ENCODE measurements around the gene HOXA5. TPM values are rescaled to one million over a fixed set of nuclear protein-coding genes. Genes with fewer than 3 reads are reported as not detected.

Gene HOXA5
- total and polyA plus RNA-seq, 2 of the 8 experiments (the other 6 are each of a cell fraction or from before 2014, with no cell fraction given): not detected

DNA sequence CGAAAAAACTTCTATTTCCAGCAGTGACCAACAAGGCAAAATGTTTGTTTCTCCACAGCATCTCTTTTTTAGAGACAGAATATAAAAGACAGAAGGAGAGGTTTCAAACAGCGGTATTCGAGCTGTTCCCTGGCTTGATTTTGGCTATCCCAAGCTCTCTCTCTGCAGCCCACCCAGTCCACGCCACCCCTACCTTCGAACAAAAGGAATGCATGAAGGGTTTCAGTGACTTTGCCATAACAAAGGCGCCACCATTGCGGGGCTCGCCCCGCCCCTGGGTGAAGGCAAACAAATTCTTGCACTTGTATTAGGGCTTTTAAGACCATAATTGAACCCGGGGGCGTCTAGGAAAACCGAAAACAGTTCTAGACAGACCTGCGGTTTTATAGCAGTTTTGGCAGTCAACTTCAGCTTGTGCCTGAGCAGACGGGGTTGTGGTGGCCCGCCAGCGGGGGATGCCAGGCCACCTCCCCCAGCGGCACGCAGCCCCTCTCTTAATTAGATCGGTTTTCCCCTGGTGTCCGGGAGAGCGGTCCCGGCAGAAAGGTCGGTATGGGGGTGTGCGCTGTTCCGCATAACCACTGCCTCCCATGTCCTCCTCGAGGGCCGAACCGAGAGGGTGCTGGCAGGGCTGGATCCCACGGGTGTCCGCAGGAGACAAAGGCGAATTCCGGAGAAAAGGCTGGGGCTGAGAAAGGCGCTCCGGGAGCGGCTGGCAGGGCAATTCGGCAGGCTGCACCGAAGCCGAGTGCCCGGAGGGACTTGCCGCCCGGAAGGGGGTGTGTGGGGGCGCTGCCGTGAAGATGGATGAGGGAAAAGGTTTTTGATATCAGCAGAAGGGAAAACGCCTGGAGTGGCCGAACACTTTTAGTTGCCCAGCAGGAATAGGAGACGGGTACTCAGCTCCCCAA is 44.2 kb upstream of the HOXA5 start:
- peak overlapping the region; percentile 29 to 41 for H3K4me2 ChIP-seq (ENCODE audit: insufficient read depth in 1 of 2, low read depth in 2 of 2, low read length in 2 of 2)
- no peak overlapping the region for H3K23ac ChIP-seq (ENCODE audit: insufficient read length)
- peak overlapping the region in 1 of 4 experiments; percentile 38; a peak in 1 of 8 replicates for H3K4me3 ChIP-seq (ENCODE audit: extremely low read depth in 1 of 4, insufficient read depth in 2 of 4, low read depth in 3 of 4, low read length in 4 of 4)
- H3K9ac ChIP-seq (replicated peaks in 1 of 4; ENCODE audit: extremely low read depth in 1 of 4, low read depth in 3 of 4, low read length in 3 of 4): no peak overlapping the region
- no peak overlapping the region for H3K27ac ChIP-seq (ENCODE audit: low read depth, low read length)
- H3K14ac ChIP-seq (ENCODE audit: insufficient read length): no peak overlapping the region
- peaks cover 33 to 58% of the 10 kb centered on the region in 2 experiments for H4K20me1 ChIP-seq (replicated peaks in 1 of 2; ENCODE audit: control insufficient read depth in 1 of 2, insufficient read depth in 2 of 2, low read length in 2 of 2)
- H3K18ac ChIP-seq (ENCODE audit: extremely low read depth, low read length): no peak overlapping the region
- no peak overlapping the region for H2AFZ ChIP-seq (ENCODE audit: low read length)
- no peak overlapping the region for H3K56ac ChIP-seq (replicated peaks; ENCODE audit: insufficient read length, low read depth, low read length)
- no peak overlapping the region for H4K91ac ChIP-seq (replicated peaks; ENCODE audit: insufficient read length, low read length)
- TF ChIP-seq ASH2L (IDR thresholded peaks at IDR 0.05; ENCODE audit: low read length) (peak; percentile 4), RNF2 (IDR thresholded peaks at IDR 0.05; ENCODE audit: borderline replicate concordance, low read depth, low read length, missing control alignments, poor library complexity, severe bottlenecking) (peak; percentile 91), SUZ12 (IDR thresholded peaks at IDR 0.05; ENCODE audit: low read length) (peak; percentile 92), POLR2A (IDR thresholded peaks at IDR 0.05; ENCODE audit: control extremely low read depth in 1 of 2, low read depth in 2 of 2, low read length in 2 of 2) (no peak), EZH2 (IDR thresholded peaks at IDR 0.05; ENCODE audit: low read depth, low read length, severe bottlenecking) (peak; percentile 94)
- TF ChIP-seq, protein P1, sequence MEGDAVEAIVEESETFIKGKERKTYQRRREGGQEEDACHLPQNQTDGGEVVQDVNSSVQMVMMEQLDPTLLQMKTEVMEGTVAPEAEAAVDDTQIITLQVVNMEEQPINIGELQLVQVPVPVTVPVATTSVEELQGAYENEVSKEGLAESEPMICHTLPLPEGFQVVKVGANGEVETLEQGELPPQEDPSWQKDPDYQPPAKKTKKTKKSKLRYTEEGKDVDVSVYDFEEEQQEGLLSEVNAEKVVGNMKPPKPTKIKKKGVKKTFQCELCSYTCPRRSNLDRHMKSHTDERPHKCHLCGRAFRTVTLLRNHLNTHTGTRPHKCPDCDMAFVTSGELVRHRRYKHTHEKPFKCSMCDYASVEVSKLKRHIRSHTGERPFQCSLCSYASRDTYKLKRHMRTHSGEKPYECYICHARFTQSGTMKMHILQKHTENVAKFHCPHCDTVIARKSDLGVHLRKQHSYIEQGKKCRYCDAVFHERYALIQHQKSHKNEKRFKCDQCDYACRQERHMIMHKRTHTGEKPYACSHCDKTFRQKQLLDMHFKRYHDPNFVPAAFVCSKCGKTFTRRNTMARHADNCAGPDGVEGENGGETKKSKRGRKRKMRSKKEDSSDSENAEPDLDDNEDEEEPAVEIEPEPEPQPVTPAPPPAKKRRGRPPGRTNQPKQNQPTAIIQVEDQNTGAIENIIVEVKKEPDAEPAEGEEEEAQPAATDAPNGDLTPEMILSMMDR (IDR thresholded peaks at IDR 0.05; ENCODE audit: control extremely low read depth in 1 of 3, insufficient read depth in 1 of 3, low read depth in 1 of 3, low read length in 3 of 3): no peak
- no peaks in the 10 kb centered on the region for H3K79me2 ChIP-seq (ENCODE audit: control insufficient read depth in 1 of 2, insufficient read depth in 2 of 2, low read length in 2 of 2)
- H2BK120ac ChIP-seq (replicated peaks; ENCODE audit: low read depth, low read length): no peak overlapping the region
- DNase-seq (ENCODE audit: low read depth in 1 of 2, low spot score in 2 of 2) (peak in 1 of 2 experiments; percentile 64), FAIRE-seq (no peak)
- H3K9me3 ChIP-seq (ENCODE audit: insufficient read depth in 2 of 2, low read depth in 1 of 2, low read length in 1 of 2): no peaks in the 10 kb centered on the region; a peak in 1 of 4 replicates
- peaks cover 0 to 27% (median 17%) of the 10 kb centered on the region in 4 experiments; a peak in 6 of 7 replicates for H3K4me1 ChIP-seq (replicated peaks in 1 of 4; ENCODE audit: control insufficient read depth in 3 of 4, insufficient read depth in 4 of 4, low read length in 3 of 4)
- H3K36me3 ChIP-seq (ENCODE audit: control insufficient read depth in 2 of 4, insufficient read depth in 4 of 4, low read length in 3 of 4): peaks cover 0 to 12% (median 0%) of the 10 kb centered on the region in 4 experiments; a peak in 1 of 8 replicates
- no peak overlapping the region for H2BK5ac ChIP-seq (ENCODE audit: low read depth, low read length)
- H4K8ac ChIP-seq (ENCODE audit: extremely low read depth, insufficient read depth, low read length): no peak overlapping the region
- POLR2A ChIA-PET (ENCODE audit: partially characterized antibody): interaction anchor here (0.5 to 0.9 kb wide), 2 partner anchors 11 to 287 kb away, joined by 3 read pairs; no protein-coding TSS in a partner anchor
- H2BK12ac ChIP-seq (ENCODE audit: low read depth, low read length): 0 out of 2 replicates have a peak overlapping the region, but pooled peaks have one; percentile 82
- peaks cover 98 to 100% (median 99%) of the 10 kb centered on the region in 4 experiments for H3K27me3 ChIP-seq (replicated peaks in 1 of 4; ENCODE audit: control insufficient read depth in 3 of 4, extremely low read depth in 1 of 4, insufficient read depth in 3 of 4, low read length in 3 of 4)
- H2AK5ac ChIP-seq (ENCODE audit: low read depth, low read length): no peak overlapping the region
- H3K4ac ChIP-seq (replicated peaks; ENCODE audit: insufficient read length, low read depth, low read length): no peak overlapping the region
- H3K79me1 ChIP-seq (ENCODE audit: low read depth, low read length): no peaks in the 10 kb centered on the region
- CTCF ChIA-PET (ENCODE audit: partially characterized antibody): interaction anchor here (0.8 to 9.1 kb wide), 12 partner anchors 8 to 55 kb away, joined by 3 to 64 read pairs (median 6); partner anchors contain the start of genes EVX1, HOXA5 and HOXA7
- WGBS, 2 experiments (ENCODE audit: extremely low coverage in 1 of 2, insufficient coverage in 1 of 2, insufficient read length in 1 of 2, insufficient replicate concordance in 2 of 2, low coverage in 1 of 2, low lambda C conversion rate in 2 of 2, missing lambda C conversion rate in 1 of 2): 3% methylated on average over 46 of the region's 46 CpGs; no CpG with 5 or more reads in 1 of the 2 experiments
- no peak overlapping the region for H2BK20ac ChIP-seq (ENCODE audit: low read length)
- no peaks in the 10 kb centered on the region for H3K23me2 ChIP-seq (ENCODE audit: low read depth, low read length)
- no peak overlapping the region for H2BK15ac ChIP-seq (ENCODE audit: low read length)
- no peak overlapping the region for H4K5ac ChIP-seq (ENCODE audit: insufficient read length, low read depth, low read length)
